Loucy (cell line): ENCODE data around the gene HOXA1.

Source experiments
- CTCF ChIP-seq: fragments of 200-600 bp; sonication (generic); conservative IDR thresholded peaks from 2 replicates; pipeline ENCODE4 v1.5.1; 2014; ENCODE audit warnings: mild to moderate bottlenecking, antibody characterized with exemption, low read length
- EZH2phosphoT487 ChIP-seq: fragments of 200-600 bp; IDR thresholded peaks from 2 replicates; pipeline ENCODE4 v1.6.1; 2018; ENCODE audit warnings: antibody characterized with exemption, mild to moderate bottlenecking, moderate library complexity, borderline replicate concordance

- TF ChIP-seq CTCF (no peak), EZH2phosphoT487 (no peak)
Observed at GRCh38 chr7:27112361-27112760, 16.6 kb upstream of the HOXA1 start.
